PFSK-1 (cell line): ENCODE measurements around the gene DYNLT1.

Source experiments
- FOXP2 ChIP-seq: optimal IDR thresholded peaks from 2 replicates; pipeline ENCODE3; 2011; ENCODE audit warnings: borderline replicate concordance, control low read depth, inconsistent platforms; ENCODE audit not compliant: insufficient read depth; ENCODE audit errors: extremely low read length, extremely low read depth
- POLR2AphosphoS5 ChIP-seq: IDR thresholded peaks from 2 replicates; pipeline ENCODE4 v1.6.1; 2012; ENCODE audit warnings: low read depth, mild to moderate bottlenecking, control low read depth, low read length, moderate library complexity
- REST ChIP-seq, 2 experiments: IDR thresholded peaks; 2 replicates each; pipeline versions ENCODE4 v1.6.1 to v1.8.0; 2011 to 2012; ENCODE audit warnings: low read depth in 2 of 2, low read length in 2 of 2, control low read depth in 1 of 2, inconsistent platforms in 1 of 2, mild to moderate bottlenecking in 1 of 2, moderate library complexity in 1 of 2; ENCODE audit not compliant: insufficient read depth in 1 of 2
- SIN3A ChIP-seq: IDR thresholded peaks from 2 replicates; pipeline ENCODE4 v1.6.1; 2012; ENCODE audit warnings: mild to moderate bottlenecking, low read length, moderate library complexity, borderline replicate concordance; ENCODE audit not compliant: insufficient read depth
- TAF1 ChIP-seq: IDR thresholded peaks from 2 replicates; pipeline ENCODE4 v1.6.1; 2012; ENCODE audit warnings: low read length, control low read depth, borderline replicate concordance; ENCODE audit not compliant: insufficient read depth

- TF ChIP-seq POLR2AphosphoS5 (no peak), TAF1 (peak; percentile 34; the same call in 1 of the 2 replicates), REST (IDR thresholded peaks at IDR 0.05; ENCODE audit: insufficient read depth in 1 of 2, low read depth in 2 of 2, low read length in 2 of 2) (no peak), SIN3A (no peak), FOXP2 (peak; percentile 43)
Measured at GRCh38 chr6:158654498-158654897, 10.0 kb upstream of the DYNLT1 start.
